ENCODE results near the gene TTC21A.

- TF ChIP-seq CTCF (IDR thresholded peaks at IDR 0.05) = no peak
- TF ChIP-seq POLR2A (IDR thresholded peaks at IDR 0.05) = no peak
Measured at GRCh38 chr3:39062180-39062579, 45.3 kb upstream of the TTC21A start.

Measured in adrenal gland (tissue), 5 donors.